Prostate gland (tissue), 2 donors: ENCODE data around the gene NID2.

Source experiments
- POLR2A ChIP-seq: fragments of 450-650 bp; IDR thresholded peaks from one replicate; pipeline ENCODE4 v1.6.1; 2016; ENCODE audit warnings: antibody characterized with exemption, mild to moderate bottlenecking
- TF ChIP-seq, protein P1 (sequence below), 4 experiments: fragments of 200-600 bp in 2 of 4; fragments of 450-650 bp in 2 of 4; sonication (generic) in 2 of 4; IDR thresholded peaks; 1 replicate in 3 of 4; 2 replicates in 1 of 4; pipeline ENCODE4 v1.5.1; 2016 to 2019; ENCODE audit warnings: antibody characterized with exemption in 4 of 4, mild to moderate bottlenecking in 2 of 4, moderate library complexity in 2 of 4

GRCh38 chr14:52076334-52076733 is 7.5 kb upstream of the NID2 start:
- TF ChIP-seq, protein P1, sequence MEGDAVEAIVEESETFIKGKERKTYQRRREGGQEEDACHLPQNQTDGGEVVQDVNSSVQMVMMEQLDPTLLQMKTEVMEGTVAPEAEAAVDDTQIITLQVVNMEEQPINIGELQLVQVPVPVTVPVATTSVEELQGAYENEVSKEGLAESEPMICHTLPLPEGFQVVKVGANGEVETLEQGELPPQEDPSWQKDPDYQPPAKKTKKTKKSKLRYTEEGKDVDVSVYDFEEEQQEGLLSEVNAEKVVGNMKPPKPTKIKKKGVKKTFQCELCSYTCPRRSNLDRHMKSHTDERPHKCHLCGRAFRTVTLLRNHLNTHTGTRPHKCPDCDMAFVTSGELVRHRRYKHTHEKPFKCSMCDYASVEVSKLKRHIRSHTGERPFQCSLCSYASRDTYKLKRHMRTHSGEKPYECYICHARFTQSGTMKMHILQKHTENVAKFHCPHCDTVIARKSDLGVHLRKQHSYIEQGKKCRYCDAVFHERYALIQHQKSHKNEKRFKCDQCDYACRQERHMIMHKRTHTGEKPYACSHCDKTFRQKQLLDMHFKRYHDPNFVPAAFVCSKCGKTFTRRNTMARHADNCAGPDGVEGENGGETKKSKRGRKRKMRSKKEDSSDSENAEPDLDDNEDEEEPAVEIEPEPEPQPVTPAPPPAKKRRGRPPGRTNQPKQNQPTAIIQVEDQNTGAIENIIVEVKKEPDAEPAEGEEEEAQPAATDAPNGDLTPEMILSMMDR (IDR thresholded peaks at IDR 0.05): no peak
- no peak for TF ChIP-seq POLR2A
